ENCODE measurements around the gene MYL7. TPM values are rescaled to one million over a fixed set of nuclear protein-coding genes. Genes with fewer than 3 reads are reported as not detected.
A peak's percentile ranks its signal among the peaks of the same experiment; 100 is the strongest.

Gene MYL7
- total RNA-seq, 2 experiments from 2014 or later = not detected

GRCh38 chr7:44116789-44117666, 24.1 kb downstream of the MYL7 start:
- Mint-ChIP-seq H3K27ac (peak overlapping the region; percentile 4), H3K4me1 (peaks cover 28% of the 10 kb centered on the region), H3K9me3 (no peaks in the 10 kb centered on the region), H3K27me3 (no peaks in the 10 kb centered on the region), H3K4me3 (no peak overlapping the region), H3K36me3 (peaks cover 56% of the 10 kb centered on the region)
- no peak for DNase-seq

- no peak overlapping the region for H3K27ac Mint-ChIP-seq
- no peaks in the 10 kb centered on the region for H3K9me3 Mint-ChIP-seq
- peaks cover 22% of the 10 kb centered on the region for H3K4me1 Mint-ChIP-seq
- H3K27me3 Mint-ChIP-seq = no peaks in the 10 kb centered on the region
- no peak for DNase-seq
- H3K4me3 Mint-ChIP-seq = no peak overlapping the region
- peaks cover 53% of the 10 kb centered on the region for H3K36me3 Mint-ChIP-seq
Observed at GRCh38 chr7:44116087-44116788, 24.9 kb downstream of the MYL7 start.

- Mint-ChIP-seq H3K36me3 (peaks cover 38% of the 10 kb centered on the region), H3K27me3 (no peaks in the 10 kb centered on the region), H3K4me3 (no peak overlapping the region), H3K9me3 (no peaks in the 10 kb centered on the region), H3K27ac (no peak overlapping the region), H3K4me1 (peaks cover 7% of the 10 kb centered on the region)
- DNase-seq = no peak
Observed at GRCh38 chr7:44114586-44115310, 26.4 kb downstream of the MYL7 start.

GRCh38 chr7:44113764-44114354, 27.3 kb downstream of the MYL7 start:
- Mint-ChIP-seq H3K27me3 (no peaks in the 10 kb centered on the region), H3K27ac (no peak overlapping the region), H3K4me1 (no peaks in the 10 kb centered on the region), H3K36me3 (peaks cover 30% of the 10 kb centered on the region), H3K4me3 (no peak overlapping the region), H3K9me3 (no peaks in the 10 kb centered on the region)
- DNase-seq = no peak

- Mint-ChIP-seq H3K4me1 (no peaks in the 10 kb centered on the region), H3K36me3 (peaks cover 26% of the 10 kb centered on the region), H3K9me3 (no peaks in the 10 kb centered on the region), H3K27me3 (no peaks in the 10 kb centered on the region), H3K27ac (no peak overlapping the region), H3K4me3 (no peak overlapping the region)
- DNase-seq = no peak
Observed at GRCh38 chr7:44112997-44113763, 28.0 kb downstream of the MYL7 start.

- H3K4me3 Mint-ChIP-seq = no peak overlapping the region
- H3K4me1 Mint-ChIP-seq = no peaks in the 10 kb centered on the region
- H3K27ac Mint-ChIP-seq = no peak overlapping the region
- no peaks in the 10 kb centered on the region for H3K27me3 Mint-ChIP-seq
- peaks cover 22% of the 10 kb centered on the region for H3K36me3 Mint-ChIP-seq
- no peak for DNase-seq
- H3K9me3 Mint-ChIP-seq = no peaks in the 10 kb centered on the region
Observed at GRCh38 chr7:44112231-44112996, 28.7 kb downstream of the MYL7 start.

GRCh38 chr7:44111761-44112160, 29.4 kb downstream of the MYL7 start:
- H3K36me3 Mint-ChIP-seq = peaks cover 22% of the 10 kb centered on the region
- no peak overlapping the region for H3K27ac Mint-ChIP-seq
- H3K4me3 Mint-ChIP-seq = no peak overlapping the region
- H3K27me3 Mint-ChIP-seq = no peaks in the 10 kb centered on the region
- H3K9me3 Mint-ChIP-seq = no peaks in the 10 kb centered on the region
- no peaks in the 10 kb centered on the region for H3K4me1 Mint-ChIP-seq
- no peak for DNase-seq

GRCh38 chr7:44110719-44111635, 30.2 kb downstream of the MYL7 start:
- Mint-ChIP-seq H3K27me3 (no peaks in the 10 kb centered on the region), H3K36me3 (peaks cover 25% of the 10 kb centered on the region), H3K9me3 (no peaks in the 10 kb centered on the region), H3K27ac (no peak overlapping the region), H3K4me1 (peaks cover 4% of the 10 kb centered on the region), H3K4me3 (no peak overlapping the region)
- no peak for DNase-seq

- Mint-ChIP-seq H3K4me1 (peaks cover 13% of the 10 kb centered on the region), H3K4me3 (no peak overlapping the region), H3K27ac (no peak overlapping the region), H3K27me3 (no peaks in the 10 kb centered on the region), H3K9me3 (no peaks in the 10 kb centered on the region), H3K36me3 (peaks cover 25% of the 10 kb centered on the region)
- DNase-seq = no peak
Observed at GRCh38 chr7:44109991-44110390, 31.1 kb downstream of the MYL7 start.

GRCh38 chr7:44108768-44109750, 32.1 kb downstream of the MYL7 start:
- Mint-ChIP-seq H3K4me1 (peaks cover 13% of the 10 kb centered on the region), H3K27ac (no peak overlapping the region), H3K27me3 (no peaks in the 10 kb centered on the region), H3K4me3 (no peak overlapping the region), H3K36me3 (peaks cover 23% of the 10 kb centered on the region), H3K9me3 (no peaks in the 10 kb centered on the region)
- no peak for DNase-seq

GRCh38 chr7:44107961-44108767, 33.0 kb downstream of the MYL7 start:
- DNase-seq = no peak
- H3K36me3 Mint-ChIP-seq = peaks cover 17% of the 10 kb centered on the region
- no peaks in the 10 kb centered on the region for H3K9me3 Mint-ChIP-seq
- H3K27me3 Mint-ChIP-seq = no peaks in the 10 kb centered on the region
- no peak overlapping the region for H3K4me3 Mint-ChIP-seq
- H3K27ac Mint-ChIP-seq = no peak overlapping the region
- peaks cover 15% of the 10 kb centered on the region for H3K4me1 Mint-ChIP-seq
